B cell (primary cell): ENCODE data around the gene ANTXRL. TPM values are rescaled to one million over a fixed set of nuclear protein-coding genes. Genes with fewer than 3 reads are reported as not detected.
"Not testable (repeated sequence)": the region's sequence is repeated elsewhere in the genome, so short reads cannot be mapped to it uniquely, and the experiment has no call there.

Experiments
- ATAC-seq: fragments of 200-7000 bp; cut with Tn5 transposase; one replicate; pipeline ENCODE4 v1.10.0; 2021; ENCODE audit warnings: low read depth, mild to moderate bottlenecking, moderate number of reproducible peaks, moderate library complexity
- CTCF ChIA-PET: fragments of 350-600 bp; sonication (Branson Sonifier 250); formaldehyde crosslinking; loops from one replicate; lab custom pipeline; 2021; ENCODE audit warnings: antibody characterized with exemption, inconsistent platforms; lab: Charles Lee
- POLR2A ChIA-PET: fragments of 350-600 bp; sonication (Branson Sonifier 250); formaldehyde crosslinking; loops from one replicate; lab custom pipeline; 2021; ENCODE audit warnings: antibody characterized with exemption; lab: Charles Lee
- DNase-seq: peaks from one replicate; pipeline ENCODE4 v3.0.0; 2013
- H2AFZ ChIP-seq: 2 replicates; pipeline ENCODE4 v1.6.1; 2012; ENCODE audit warnings: mild to moderate bottlenecking, low read depth, low read length; ENCODE audit not compliant: insufficient read depth, poor library complexity, severe bottlenecking
- H3K27ac ChIP-seq, 2 donors: 1 replicate in 1 of 2; 2 replicates in 1 of 2; pipeline ENCODE4 v1.5.1; 2012 to 2013; ENCODE audit warnings: low read length in 2 of 2, mild to moderate bottlenecking in 2 of 2, moderate library complexity in 1 of 2
- H3K27me3 ChIP-seq, 4 experiments: fragments of 200-600 bp in 1 of 4; sonication (generic) in 1 of 4; replicated peaks in 1 of 4; 1 replicate in 2 of 4; 2 replicates in 2 of 4; pipeline versions ENCODE4 v1.6.1 to v1.7.0; 2013 to 2016; ENCODE audit warnings: low read length in 3 of 4, mild to moderate bottlenecking in 2 of 4, mixed read lengths in 1 of 4, moderate library complexity in 1 of 4; ENCODE audit not compliant: insufficient read depth in 4 of 4, control insufficient read depth in 3 of 4; ENCODE audit errors: control extremely low read depth in 1 of 4
- H3K36me3 ChIP-seq, 2 experiments: replicated peaks in 1 of 2; 1 replicate in 1 of 2; 2 replicates in 1 of 2; pipeline versions ENCODE4 v1.6.1 to v1.7.1; 2013; ENCODE audit warnings: low read length in 1 of 2; ENCODE audit not compliant: insufficient read depth in 2 of 2, control insufficient read depth in 1 of 2; ENCODE audit errors: control extremely low read depth in 1 of 2, extremely low read depth in 1 of 2
- H3K4me1 ChIP-seq, 2 donors: fragments of 200-600 bp in 1 of 2; sonication (generic) in 1 of 2; 1 replicate in 1 of 2; 2 replicates in 1 of 2; pipeline versions ENCODE4 v1.5.1 to v1.6.1; 2013 to 2017; ENCODE audit warnings: low read length in 2 of 2; ENCODE audit not compliant: control insufficient read depth in 2 of 2, insufficient read depth in 2 of 2
- H3K4me2 ChIP-seq: replicated peaks from 2 replicates; pipeline ENCODE3; 2012; ENCODE audit warnings: mild to moderate bottlenecking, low read depth, low read length; ENCODE audit not compliant: poor library complexity, severe bottlenecking
- H3K4me3 ChIP-seq, 5 experiments: fragments of 200-600 bp in 1 of 5; sonication (generic) in 1 of 5; 1 replicate in 3 of 5; 2 replicates in 2 of 5; pipeline versions ENCODE4 v1.5.1 to v1.7.0; 2011 to 2016; ENCODE audit warnings: low read length in 4 of 5, mild to moderate bottlenecking in 4 of 5, low read depth in 2 of 5, control low read depth in 1 of 5, moderate library complexity in 1 of 5; ENCODE audit not compliant: insufficient read depth in 1 of 5; ENCODE audit errors: control extremely low read depth in 1 of 5, extremely low read depth in 1 of 5
- H3K79me2 ChIP-seq: fragments of 200-600 bp; sonication (generic); one replicate; pipeline ENCODE4 v1.6.0; 2016; ENCODE audit warnings: low read length; ENCODE audit not compliant: control insufficient read depth, insufficient read depth
- H3K9ac ChIP-seq: fragments of 200-600 bp; sonication (generic); 2 replicates; pipeline ENCODE4 v1.6.1; 2017; ENCODE audit warnings: mild to moderate bottlenecking, low read length, moderate library complexity
- H3K9me3 ChIP-seq, 3 donors: one replicate each; pipeline versions ENCODE4 v1.6.1 to v1.7.1; 2013; ENCODE audit warnings: low read length in 2 of 3; ENCODE audit not compliant: control insufficient read depth in 2 of 3, insufficient read depth in 1 of 3; ENCODE audit errors: control extremely low read depth in 1 of 3
- H4K20me1 ChIP-seq: 2 replicates; pipeline ENCODE4 v1.6.0; 2012; ENCODE audit warnings: mild to moderate bottlenecking, low read length; ENCODE audit not compliant: insufficient read depth, control insufficient read depth, poor library complexity, severe bottlenecking
- H3K27ac Mint-ChIP-seq: one replicate; pipeline ENCODE4 v1.8.0; 2021; ENCODE audit warnings: mixed read lengths
- H3K27me3 Mint-ChIP-seq: one replicate; pipeline ENCODE4 v1.8.0; 2021; ENCODE audit warnings: mixed read lengths
- H3K4me1 Mint-ChIP-seq: one replicate; pipeline ENCODE4 v1.8.0; 2021; ENCODE audit warnings: mixed read lengths
- H3K4me3 Mint-ChIP-seq: one replicate; pipeline ENCODE4 v1.8.0; 2021; ENCODE audit warnings: mixed read lengths
- H3K9me3 Mint-ChIP-seq: one replicate; pipeline ENCODE4 v1.8.0; 2022; ENCODE audit warnings: mixed read lengths; ENCODE audit not compliant: insufficient read depth
- EZH2 ChIP-seq: IDR thresholded peaks from 2 replicates; pipeline ENCODE4 v1.6.1; 2012; ENCODE audit warnings: borderline replicate concordance, low read depth, mild to moderate bottlenecking, moderate library complexity, low read length; ENCODE audit not compliant: insufficient read depth, poor library complexity, severe bottlenecking
- WGBS: methylation state at CpG from one replicate; pipeline ENCODE4 v1.1.5; 2013; ENCODE audit warnings: missing lambda C conversion rate; ENCODE audit not compliant: insufficient coverage; 5-methylcytosine and 5-hydroxymethylcytosine counted together
- intact Hi-C: fragments of 100-400 bp; cut with micrococcal nuclease; formaldehyde crosslinking; loops from one replicate; pipeline ENCODE4 v1.10.0; 2022
- polyA plus RNA-seq: library from polyadenylated mRNA; depleted of rRNA; stranded (reverse); fragments of >200 nt; gene quantifications from 2 replicates; pipeline ENCODE4 v1.2.3, GENCODE V29; 2012
- total RNA-seq, 2 donors: library from RNA; stranded (reverse); fragments of 120-200 nt in 1 of 2; gene quantifications; 1 replicate in 1 of 2; 2 replicates in 1 of 2; pipeline versions ENCODE4 v1.2.3 to v1.2.4, GENCODE V29; 2013 to 2022
- TF ChIP-seq, protein P1 (sequence below): fragments of 200-600 bp; IDR thresholded peaks from one replicate; pipeline ENCODE4 v1.8.0; 2022; ENCODE audit warnings: antibody characterized with exemption, mild to moderate bottlenecking

The ANTXRL gene
- total and polyA plus RNA-seq, 2 donors (not counting 1 experiment from before 2014, with no cell fraction given) = not detected

DNA sequence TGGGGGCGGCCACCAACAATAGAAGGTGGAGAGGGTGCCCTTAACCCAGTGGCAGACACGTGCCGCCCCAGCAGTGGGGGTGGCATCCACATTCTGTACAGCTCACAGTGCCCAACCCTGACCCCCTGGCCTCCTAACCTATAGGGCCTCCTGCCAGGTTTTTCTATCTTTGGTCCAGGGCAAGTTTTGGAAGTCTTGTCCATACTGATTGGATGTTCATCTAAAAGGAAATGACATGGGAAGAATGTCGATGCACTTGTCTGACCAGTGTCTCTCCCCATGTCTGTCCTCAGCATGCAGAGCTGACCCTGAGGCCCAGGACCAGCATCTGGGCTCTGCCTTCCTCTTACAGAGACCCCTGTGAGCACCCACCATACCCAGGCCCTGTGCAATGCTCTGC, 32.3 kb upstream of the ANTXRL start:
- Mint-ChIP-seq H3K27ac (no peak overlapping the region), H3K4me3 (no peak overlapping the region), H3K27me3 (no peaks in the 10 kb centered on the region), H3K4me1 (peaks cover 1% of the 10 kb centered on the region), H3K9me3 (no peaks in the 10 kb centered on the region)
- POLR2A ChIA-PET = no interaction called here
- ATAC-seq (no peak), DNase-seq (no peak)
- H3K27ac ChIP-seq = no peak overlapping the region
- CTCF ChIA-PET = interaction anchor here (1.2 kb wide), 1 partner anchor 1019 kb away, joined by 7 read pairs; no protein-coding TSS in a partner anchor
- H3K79me2 ChIP-seq = peaks cover 37% of the 10 kb centered on the region
- intact Hi-C loops = no loop called here
- H3K4me1 ChIP-seq = no peaks in the 10 kb centered on the region
- H3K9me3 ChIP-seq = no peaks in the 10 kb centered on the region
- no peak for TF ChIP-seq EZH2
- TF ChIP-seq, protein P1, sequence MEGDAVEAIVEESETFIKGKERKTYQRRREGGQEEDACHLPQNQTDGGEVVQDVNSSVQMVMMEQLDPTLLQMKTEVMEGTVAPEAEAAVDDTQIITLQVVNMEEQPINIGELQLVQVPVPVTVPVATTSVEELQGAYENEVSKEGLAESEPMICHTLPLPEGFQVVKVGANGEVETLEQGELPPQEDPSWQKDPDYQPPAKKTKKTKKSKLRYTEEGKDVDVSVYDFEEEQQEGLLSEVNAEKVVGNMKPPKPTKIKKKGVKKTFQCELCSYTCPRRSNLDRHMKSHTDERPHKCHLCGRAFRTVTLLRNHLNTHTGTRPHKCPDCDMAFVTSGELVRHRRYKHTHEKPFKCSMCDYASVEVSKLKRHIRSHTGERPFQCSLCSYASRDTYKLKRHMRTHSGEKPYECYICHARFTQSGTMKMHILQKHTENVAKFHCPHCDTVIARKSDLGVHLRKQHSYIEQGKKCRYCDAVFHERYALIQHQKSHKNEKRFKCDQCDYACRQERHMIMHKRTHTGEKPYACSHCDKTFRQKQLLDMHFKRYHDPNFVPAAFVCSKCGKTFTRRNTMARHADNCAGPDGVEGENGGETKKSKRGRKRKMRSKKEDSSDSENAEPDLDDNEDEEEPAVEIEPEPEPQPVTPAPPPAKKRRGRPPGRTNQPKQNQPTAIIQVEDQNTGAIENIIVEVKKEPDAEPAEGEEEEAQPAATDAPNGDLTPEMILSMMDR = no peak
- no peak overlapping the region for H3K4me3 ChIP-seq
- WGBS = 67% methylated on average over 1 of the region's 4 CpGs
- H4K20me1 ChIP-seq = no peaks in the 10 kb centered on the region
- H3K27me3 ChIP-seq = no peaks in the 10 kb centered on the region
- no peak overlapping the region for H3K4me2 ChIP-seq
- no peak overlapping the region for H3K9ac ChIP-seq
- no peak overlapping the region for H2AFZ ChIP-seq
- H3K36me3 ChIP-seq = peaks cover 0 to 25% of the 10 kb centered on the region in 2 experiments

DNA sequence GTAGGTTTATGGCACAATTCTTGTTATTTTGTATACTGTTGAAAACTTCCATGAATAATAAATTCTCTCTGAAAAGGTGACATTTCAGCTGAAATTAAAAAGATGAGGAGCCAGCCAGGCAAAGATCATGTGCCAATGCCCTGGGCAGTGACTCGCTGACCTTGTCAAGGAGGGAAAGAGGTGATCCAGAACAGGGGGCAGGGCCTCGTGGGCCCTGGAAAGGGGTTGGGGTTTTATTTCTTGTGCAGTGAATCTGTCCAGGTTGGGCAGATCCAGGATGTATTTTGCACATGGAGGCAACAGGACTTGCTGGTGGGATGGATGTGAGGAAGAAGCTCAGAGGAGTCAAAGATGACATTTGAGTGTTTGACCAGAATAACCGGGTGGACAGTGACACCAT, 31.6 kb upstream of the ANTXRL start:
- H3K27ac ChIP-seq, DNase-seq, H3K4me3 ChIP-seq, H3K9ac ChIP-seq, H3K9me3 Mint-ChIP-seq, H3K4me1 Mint-ChIP-seq, H3K4me3 Mint-ChIP-seq, H3K27me3 ChIP-seq, H3K27me3 Mint-ChIP-seq, POLR2A ChIA-PET, intact Hi-C loops, ATAC-seq, H3K4me1 ChIP-seq, H3K4me2 ChIP-seq, H3K27ac Mint-ChIP-seq, H2AFZ ChIP-seq, H3K9me3 ChIP-seq, H4K20me1 ChIP-seq: not testable (repeated sequence)
- peaks cover 37% of the 10 kb centered on the region for H3K79me2 ChIP-seq
- H3K36me3 ChIP-seq = peaks cover 0 to 25% of the 10 kb centered on the region in 2 experiments
- CTCF ChIA-PET = interaction anchor here (1.2 kb wide), 1 partner anchor 1020 kb away, joined by 7 read pairs; no protein-coding TSS in a partner anchor
- WGBS = 89% methylated on average over 2 of the region's 3 CpGs
